NCI-H526 (cell line): ENCODE results near the gene KASH5.
A peak's percentile ranks its signal among the peaks of the same experiment; 100 is the strongest.

ENCODE experiments used
- DNase-seq, 2 experiments: peaks; one replicate each; lab custom pipeline; 2025; lab: John Stamatoyannopoulos, UW

KASH5 gene

DNA sequence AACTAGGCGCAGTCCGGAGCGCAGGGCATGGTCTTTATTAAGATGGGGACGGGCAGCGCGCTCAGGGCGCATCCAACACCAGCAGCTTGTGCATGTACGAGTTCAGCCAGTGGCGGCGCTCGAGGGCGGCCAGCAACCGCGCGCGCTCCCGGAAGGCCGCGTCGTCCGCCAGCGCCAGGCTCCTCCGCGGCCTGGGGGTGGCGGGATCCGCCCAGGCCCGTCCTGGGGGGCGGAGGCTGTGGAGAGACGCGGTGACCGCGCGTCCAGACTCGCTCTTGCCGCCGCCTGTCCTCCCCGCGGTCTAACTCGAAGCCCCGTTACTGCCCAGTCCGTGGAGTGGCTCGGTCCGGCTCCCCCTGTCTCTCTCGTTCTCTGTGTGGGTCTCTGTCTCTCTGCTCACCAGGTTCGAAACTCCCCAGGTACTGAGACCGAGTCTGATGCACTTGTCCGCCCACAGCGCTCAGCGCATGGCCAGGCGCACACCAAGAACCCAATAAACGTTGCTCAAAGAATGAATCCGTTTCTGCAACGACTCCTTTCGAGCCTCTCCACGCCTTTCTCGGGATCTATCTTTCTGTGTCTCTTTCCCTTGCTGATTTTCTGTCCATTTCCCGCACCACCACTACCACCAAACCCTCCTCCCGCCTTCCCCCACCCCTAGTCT is 34.5 kb downstream of the KASH5 start:
- peak in 1 of 2 experiments; percentile 53 for DNase-seq

DNA sequence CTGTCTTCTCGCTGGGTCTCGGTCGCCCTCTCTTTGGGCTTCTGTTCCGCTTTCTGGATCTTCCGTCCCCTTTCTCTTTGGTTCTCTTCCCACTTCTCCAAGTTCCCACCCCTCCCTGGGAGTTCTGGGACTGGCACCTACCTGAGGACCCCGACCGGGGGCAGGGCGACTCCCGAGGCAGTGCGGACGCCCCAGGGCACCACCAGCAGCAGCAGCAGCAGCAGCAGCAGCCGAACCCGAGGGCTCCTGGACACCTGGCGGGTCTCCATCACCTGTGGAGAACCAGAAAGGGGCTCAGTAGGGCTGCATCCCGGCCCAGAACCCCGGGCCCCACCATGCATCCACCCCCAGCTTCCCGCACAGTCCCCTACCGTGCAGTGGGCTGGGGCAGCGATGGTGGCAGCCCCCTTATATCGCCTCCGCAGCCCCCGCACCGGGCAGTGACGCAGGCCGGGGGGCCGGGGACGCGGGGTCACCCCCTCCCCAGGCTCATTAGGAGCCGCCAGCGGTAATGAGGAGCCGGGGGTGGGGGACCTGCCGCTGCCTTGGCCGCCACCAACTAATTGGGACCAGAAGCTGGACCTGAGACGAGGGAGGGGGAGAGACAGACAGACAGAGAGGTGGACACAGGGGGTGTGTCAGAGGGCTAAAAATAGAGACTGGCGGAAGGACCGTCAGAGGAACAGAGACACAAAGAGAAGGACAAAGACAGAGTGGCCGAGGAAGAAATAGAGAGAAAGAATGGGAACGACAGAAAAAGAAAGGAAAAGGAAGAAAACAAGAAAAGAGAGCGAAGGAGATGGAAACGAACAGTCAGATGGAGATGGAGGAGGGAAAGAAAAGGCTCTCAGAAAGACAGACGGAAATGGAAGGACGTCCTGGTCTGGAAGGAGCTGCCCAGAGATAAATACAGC is 35.3 kb downstream of the KASH5 start, which contains the start of gene PTH2:
PTH2 (minus strand) TSS at position 371 of the 914 bp plus-strand sequence; CDS start at position 269, 102 bp downstream.
- DNase-seq, result no peak

DNA sequence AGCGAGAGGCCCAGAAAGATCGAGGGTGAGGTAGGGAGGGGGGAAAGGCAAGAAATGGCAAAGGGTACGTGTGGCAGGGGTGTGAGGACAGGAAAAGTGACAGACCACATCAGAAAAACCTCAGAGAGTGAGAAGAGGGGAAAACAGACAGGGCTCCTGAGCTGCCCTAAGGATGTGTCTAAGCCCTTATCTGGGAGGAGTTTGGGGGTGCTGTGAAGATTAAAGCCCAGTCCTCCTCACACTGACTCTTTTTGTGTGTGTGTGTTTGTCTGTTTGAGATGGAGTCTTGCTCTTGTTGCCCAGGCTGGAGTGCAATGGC is 35.9 kb downstream of the KASH5 start:
- no peak for DNase-seq

DNA sequence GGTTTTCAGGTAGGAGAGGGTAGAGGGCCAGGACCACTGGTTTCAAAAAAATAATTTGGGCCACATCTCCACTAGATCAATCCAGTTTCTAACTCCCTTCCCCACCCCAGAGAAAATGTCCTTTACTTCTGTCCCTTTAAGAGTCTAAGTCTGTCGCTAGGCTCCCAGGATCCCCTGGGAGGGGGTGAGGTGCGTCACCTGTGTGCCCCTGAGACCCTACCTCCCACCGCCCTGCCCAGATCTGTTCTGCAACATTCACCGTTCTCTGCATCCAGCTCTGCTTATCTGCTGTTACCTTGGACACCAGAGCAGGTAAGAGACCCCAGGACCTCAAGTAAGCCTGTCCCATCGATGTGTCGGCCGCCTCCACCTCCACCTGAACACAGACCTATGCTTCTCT is 37.1 kb downstream of the KASH5 start, which contains the start of gene GFY:
GFY (plus strand) TSS at position 211 of the 400 bp plus-strand sequence. CDS start 1,043 bp downstream, outside the sequence.
- no peak for DNase-seq

DNA sequence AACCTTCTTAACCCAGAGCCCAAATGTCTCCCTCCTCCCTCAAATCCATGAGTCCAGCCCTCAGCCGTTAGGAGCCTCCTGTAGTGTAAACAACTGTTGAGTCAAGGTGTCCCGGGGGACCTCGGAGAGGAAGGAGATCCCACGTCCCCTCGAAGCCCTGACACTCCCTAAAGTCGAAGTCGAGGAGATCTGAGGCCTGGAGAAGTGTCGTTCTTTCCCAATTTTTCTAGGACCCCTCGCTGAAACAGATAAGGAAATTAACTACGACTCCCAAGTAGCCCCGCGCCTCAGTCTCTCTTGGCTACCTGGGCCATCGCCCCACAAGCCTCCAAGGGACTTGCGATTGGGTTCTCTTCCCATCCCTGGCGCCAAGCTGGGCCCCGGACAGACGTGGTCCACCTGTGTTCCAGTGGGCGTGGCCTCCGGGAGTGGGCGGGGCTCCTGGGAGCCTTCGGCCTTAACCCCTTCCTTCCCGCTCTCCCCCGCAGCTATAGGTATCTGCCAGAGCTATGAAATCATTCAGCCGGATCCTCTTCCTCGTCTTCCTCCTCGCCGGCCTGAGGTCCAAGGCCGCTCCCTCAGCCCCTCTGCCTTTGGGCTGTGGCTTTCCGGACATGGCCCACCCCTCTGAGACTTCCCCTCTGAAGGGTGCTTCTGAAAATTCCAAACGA is 38.0 kb downstream of the KASH5 start:
- DNase-seq, result peak; percentile 56 to 88

DNA sequence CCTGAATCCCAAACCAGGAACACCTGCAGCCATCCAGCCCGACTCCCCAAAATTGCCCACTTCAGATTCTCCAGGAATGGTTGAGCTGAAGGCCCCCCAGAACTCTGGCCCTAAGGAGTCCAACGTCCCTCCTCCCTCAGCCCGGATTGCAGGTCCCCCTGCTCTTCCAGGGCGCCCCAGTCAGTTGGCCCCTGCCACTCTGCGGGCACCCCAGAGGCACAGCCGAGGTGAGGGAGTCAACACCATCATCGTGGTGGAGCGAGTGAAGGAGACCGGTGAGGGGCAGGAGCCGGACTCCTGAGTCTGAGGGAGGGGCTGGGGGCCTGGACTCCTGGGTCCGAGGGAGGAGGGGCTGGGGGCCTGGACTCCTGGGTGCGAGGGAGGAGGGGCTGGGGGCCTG is 39.3 kb downstream of the KASH5 start:
- DNase-seq, result no peak

DNA sequence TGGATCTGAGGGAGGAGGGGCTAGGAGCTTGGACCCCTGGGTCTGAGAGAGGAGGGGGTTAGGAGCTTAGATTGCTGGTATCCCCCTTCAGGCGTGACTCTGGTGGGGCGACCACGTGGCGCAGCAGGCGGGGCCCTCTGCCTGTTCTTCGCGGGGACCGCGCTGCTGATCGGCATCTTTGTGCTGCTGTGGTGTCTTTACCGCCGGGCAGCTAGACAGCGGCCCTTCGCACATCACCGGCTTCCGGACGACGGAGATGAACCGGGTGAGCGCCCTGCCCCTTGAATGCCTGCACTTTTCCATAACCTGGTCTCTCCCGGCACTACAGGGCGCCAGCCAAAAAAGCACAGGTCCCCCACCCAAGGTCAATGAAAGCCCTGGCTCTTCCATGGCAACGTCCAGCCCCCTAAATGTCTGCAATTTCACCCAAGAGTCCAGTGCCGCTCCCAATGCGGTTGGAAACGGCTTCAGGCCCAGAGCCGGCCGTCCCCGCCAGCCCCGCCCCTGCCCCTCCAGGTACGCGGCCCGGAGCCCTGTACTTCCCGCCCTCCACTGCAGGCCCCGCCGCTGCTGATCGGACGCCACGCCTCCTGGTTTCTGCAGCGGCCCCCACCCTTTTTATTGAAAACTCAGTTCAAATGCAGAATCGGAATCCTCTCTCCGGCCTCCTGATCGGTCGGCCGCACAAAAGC is 40.0 kb downstream of the KASH5 start:
- peak; percentile 30 to 68 for DNase-seq

DNA sequence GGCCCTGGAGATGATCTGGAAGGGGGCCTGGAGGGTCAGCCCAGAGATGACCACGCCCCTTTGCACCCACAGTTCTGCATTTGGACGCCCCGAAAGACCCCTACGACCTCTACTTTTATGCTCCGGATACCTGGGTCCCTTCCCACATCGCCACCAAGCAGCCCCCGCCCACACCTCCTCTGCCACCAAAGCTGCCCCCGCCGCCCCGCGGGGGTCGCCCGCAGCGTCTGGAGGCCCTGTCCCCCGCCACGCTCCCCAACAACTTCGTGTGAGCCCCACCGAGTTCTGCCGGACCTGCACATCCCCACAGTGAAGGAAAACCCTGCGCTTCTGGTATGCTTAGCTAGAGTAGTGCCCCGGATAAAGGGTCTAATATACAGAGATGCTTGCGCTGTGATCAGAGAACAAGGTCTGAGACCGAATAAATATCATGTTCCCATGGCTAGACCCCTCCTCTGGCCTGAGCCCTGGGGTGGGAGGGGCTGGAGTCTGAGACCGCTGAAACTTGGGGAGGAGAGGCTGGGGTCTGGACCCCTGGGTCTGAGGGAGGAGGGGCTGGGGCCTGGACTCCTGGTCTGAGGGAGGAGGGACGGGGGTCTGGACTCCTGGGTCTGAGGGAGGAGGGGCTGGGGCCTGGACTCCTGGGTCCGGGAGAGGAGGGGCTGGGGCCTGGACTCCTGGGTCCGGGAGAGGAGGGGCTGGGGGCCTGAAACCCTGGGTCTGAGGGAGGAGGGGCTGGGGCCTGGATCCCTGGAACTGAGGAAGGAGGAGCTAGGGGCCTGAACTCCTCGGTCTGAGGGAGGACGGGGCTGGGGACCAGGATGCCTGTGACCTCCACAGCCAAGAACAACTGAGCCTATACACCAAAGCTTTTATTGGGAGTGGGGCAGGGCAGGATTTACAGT is 40.8 kb downstream of the KASH5 start:
- DNase-seq, result no peak

DNA sequence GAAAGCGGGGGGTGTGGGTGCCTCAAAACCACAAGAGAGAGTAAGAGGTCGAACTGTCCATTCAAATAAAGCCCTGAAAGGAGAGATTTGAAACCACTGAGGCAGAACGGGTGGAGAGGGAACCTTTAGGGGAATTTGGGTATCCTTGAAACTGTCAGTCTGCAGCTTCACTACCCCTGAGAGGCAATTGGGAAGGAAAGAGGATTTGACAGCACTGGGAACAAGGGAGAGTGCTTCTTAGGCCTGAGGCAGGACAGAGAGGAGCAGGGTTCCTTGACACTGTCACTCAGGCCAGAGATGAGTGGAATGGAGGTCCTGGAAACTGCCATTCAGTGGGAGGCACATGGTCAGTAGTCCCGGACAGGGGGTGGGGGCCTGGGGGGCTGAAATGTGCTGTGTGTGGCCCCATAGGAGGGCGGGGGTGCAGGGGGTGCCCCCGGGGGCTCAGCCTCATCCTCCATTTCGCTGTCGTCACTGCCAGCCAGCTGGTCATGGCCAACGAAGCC is 42.2 kb downstream of the KASH5 start:
- no peak for DNase-seq

DNA sequence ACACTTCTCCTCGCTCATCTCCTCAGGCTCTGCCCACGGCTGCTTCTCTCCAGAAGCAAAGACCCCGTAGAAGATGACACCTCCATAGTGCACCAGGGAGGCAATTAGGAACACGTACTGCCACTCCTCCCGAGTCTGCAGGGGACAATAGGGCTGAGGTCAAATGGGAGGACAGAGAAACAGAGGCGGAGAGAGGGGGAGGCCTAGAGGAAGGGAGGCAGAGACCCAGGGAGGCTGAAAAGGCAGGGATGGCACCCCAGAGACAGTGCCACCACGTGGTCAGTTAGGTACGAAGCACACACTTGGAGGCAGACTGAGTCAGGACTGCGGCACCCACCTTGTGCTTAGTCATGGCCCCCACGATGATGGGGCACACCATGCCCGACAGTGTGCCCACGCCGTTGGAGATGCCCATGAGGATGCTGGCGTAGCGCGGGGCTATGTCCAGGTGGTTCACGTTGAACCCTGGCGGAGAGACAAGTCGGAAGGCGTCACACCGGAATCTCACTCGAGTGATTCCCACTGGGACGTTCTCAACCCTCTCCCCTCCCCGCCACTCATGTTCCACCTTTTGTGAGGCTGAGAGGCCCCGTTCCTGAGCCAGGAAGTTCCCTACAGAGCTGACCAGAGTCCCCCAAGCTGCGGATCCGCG is 42.8 kb downstream of the KASH5 start:
- peak in 1 of 2 experiments; percentile 38 for DNase-seq

DNA sequence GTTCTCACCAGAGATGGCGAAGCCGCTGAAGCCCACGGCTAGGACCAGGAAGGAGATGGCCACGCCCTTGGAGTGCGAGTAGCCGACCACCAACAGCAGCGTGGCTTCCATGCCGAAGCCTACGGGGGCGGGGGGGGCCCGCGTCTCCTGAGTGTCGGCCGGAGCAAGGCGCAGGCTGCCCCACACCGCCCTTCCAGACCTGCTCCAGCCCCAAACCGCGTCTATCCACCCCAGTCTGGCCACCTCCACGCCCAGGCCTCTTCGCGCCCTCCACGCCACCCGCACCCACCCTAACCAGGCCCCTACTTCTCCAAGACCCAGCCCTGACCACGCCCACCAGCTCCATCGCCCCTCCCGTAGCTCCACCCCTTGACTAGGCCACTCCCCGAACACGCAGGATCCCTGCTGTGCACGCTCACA is 43.3 kb downstream of the KASH5 start:
- peak in 1 of 2 experiments; percentile 40 for DNase-seq

DNA sequence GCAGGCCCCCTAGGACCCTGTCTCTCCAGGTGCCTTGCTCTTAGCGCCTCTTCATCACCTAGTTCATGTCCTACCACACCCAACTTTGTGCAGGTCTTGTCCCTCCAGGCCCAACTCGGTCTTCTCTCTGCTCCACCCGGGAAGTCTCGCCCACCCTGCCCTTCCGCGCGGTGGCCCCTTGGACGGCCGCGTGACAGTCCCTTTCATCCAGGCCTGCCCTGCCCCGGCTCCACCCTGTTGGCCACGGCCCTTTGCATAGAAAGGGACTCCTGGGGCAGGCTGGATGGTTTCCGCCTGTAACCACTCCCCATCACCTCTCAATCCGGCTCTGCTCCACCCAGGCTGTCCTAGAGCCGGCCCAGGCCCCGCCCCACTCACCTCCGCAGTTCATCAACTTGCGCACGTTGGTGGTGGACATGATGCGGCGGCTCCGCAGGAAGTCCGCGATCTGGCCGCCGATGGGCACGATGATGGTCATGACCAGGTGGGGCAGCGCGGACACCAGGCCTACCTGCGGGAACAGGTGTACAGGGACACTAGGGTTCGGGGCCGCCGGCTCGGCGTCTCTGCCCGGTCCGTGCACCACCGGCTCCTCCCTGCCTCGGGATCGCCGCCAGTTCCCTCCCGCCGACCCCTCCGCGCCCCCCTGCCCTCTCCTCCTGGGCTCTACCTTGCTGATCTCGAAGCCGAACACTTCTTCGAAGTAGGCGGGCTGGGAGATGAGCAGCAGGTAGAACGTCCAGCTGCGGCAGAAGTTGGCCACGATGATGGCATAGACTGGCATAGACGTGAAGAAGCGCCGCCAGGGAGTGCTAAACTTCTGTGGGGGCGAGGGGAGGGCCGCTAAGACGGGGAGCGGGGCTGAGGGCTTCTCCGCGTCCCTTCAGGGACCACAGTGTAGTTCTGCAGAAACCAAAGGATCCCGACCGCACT is 44.4 kb downstream of the KASH5 start:
- DNase-seq, result peak in 1 of 2 experiments; percentile 66

DNA sequence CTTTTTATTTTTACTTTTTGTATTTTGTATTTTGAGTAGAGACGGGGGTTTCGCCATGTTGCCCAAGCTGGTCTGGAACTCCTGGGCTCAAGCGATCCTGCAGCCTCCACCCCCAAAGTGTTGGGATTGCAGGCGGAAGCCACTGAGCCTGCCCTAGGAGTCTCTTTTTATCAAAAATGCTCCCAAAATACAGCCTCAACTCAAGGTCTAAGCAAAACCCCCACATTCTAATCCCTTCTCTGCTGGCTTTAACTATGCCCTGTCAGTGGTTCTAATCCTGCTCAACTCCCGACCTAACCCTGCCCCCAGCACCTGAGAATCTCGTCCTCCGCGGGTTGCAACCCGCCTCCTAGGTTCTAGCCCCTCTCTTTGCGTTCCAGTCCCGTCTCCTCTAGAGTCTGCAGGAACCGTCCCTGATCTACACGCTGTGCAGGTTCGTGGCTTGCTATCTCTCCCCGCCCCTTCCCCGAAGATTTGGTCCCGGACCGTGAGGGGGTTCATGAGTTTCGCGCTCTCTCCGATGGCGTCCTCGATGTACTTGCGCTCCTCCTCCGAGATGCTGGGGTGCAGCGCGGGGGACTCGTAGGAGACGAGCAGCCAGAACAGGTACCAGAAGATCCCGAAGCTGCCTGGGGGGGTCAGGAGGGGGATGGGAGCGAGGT is 45.3 kb downstream of the KASH5 start:
- DNase-seq, result no peak

DNA sequence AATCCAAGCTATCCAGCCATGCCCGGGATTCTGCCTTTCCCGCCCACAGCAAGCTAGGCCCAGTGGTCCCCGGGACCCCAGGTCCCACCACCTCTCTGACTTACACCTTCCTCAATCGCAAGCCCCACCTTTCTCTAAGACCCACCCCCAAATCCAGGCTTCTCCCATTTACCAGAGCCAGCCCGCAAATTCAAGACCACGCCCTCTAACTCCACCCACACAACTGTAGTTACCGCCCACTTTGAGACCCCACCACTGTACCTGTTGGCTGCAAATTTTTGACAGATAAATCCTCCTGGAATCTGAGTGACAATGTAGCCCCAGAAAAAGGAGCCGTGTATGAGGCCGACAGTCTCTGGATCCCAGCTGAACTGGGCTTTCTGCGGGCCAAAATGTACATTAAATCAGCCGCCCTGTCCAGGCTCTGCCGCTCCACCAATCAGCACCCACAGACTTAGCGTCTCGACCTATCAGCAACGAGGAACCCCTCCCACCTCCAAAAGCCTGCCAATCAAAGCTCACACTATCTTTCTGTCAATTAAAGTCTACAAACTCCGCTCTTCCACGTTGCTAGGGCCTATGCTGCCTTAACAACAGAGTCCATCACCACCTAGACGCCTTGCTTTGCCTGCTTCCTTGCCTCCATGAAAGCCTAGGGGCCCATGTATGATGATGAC is 47.0 kb downstream of the KASH5 start:
- peak in 1 of 2 experiments; percentile 42 for DNase-seq

DNA sequence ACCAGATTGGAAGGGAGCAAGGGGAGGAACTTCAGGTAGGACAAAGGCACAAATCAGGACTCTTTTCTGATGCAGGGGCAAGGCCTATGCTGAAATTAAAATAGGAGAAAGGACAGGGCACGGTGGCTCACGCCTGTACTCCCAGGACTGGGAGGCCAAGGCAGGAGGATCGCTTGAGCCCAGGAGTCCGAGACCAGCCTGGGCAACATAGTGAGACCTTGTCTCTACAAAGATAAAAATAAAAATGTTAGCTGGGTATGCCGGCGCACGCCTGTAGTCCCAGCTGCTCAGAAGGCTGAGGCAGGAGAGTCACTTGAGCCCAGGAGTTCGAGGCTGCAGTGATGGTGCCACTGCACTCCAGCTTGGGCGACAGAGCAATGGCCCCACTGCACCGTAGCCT is 47.6 kb downstream of the KASH5 start:
- no peak for DNase-seq

DNA sequence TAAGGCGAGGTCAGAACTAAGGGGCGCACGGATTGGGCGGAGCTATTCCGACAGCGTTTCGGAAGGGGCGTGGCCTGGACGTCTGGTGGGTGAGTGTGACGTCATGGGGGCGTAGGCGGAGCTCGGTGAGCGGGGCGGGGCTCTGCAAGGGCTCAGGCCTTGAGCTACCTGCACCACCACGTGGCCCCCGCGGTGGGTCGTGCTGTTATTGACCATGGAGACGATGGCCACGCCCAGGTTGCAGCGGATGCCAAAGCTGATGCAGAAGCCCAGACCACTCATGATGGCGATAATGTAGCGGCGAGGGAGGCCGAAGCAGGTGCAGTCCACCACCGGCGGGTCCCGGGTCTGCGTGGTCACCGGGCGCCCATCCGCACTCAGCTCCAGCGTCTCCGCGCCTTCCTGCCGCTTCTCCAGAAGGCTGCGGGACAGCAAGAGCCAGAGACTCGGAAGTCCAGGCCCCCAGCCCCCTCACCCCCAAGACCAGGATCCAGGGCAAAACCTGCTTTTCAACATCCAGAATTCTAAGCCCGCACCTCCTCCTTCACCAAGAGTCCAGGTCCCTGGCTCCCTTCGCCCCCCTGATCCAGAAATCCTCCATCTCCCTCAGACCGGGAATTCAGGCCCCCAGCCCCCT is 48.5 kb downstream of the KASH5 start:
- DNase-seq, result peak; percentile 28 to 77

DNA sequence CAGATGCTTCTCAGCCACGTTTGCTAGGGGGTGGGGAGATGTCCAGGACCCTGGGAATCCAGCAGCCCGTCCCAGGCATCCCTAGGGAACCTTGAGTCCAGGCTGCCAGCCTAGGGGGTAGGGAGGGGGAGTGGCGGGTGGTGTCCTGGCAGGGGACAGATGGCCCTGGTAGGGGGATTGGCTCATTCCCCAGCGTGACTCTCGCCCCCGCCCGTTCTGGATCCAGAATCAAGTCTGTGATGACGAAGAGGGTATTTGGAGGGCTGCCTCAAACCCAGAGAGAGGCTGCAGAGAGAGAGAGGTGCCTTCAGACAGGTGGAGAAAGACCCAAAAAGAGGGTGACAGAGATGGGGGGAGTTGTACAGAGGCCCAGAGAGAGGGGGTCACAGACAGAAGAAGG is 49.2 kb downstream of the KASH5 start:
- no peak for DNase-seq
